GM18499 (cell line): ENCODE data around the gene LRRC45.

Experiments
- ATAC-seq: cut with Tn5 transposase; IDR thresholded peaks from one replicate; pipeline ENCODE4 v1.9.1; 2021; ENCODE audit warnings: moderate number of reproducible peaks; ENCODE audit not compliant: insufficient read depth, unreplicated experiment

LRRC45 gene

DNA sequence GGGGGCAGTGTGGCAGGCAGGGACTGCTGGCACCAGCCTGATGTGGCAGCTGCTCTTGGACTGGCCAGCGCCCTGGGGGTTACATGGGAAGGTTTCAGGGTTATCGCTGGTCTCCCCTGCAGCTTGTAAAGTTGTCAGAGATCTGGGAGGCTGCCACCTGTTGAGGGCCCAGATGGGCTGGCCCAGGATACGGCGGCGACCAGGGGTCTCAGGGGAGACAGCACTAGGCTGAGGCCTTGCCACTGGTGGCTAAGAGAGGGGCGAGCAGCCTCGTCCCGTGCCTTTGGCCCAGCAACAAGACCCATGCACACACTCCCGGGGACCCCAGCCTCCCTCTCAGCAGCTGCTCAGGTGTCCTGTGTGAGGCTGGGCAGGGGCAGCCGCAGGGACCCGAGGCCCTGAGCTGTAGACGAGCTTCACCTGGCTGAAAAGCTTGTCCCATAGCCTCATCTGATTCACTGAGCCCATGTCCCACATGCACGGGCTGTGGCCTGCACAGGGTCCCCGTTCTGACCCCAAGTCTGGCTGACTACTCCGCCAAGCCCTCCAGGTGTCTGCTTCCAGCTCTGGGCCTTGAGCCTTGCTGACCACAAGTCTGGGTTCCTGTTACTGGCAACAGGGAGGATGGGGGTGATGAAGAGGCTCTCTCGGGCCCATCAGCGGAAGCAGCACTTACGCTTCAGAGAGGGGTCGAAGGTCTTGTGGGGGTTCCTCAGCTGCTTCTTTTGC, 36.3 kb downstream of the LRRC45 start:
- ATAC-seq: no peak

GRCh38 chr17:82060001-82060380, 36.9 kb downstream of the LRRC45 start:
- ATAC-seq: no peak

GRCh38 chr17:82060614-82061013, 37.5 kb downstream of the LRRC45 start:
- no peak for ATAC-seq

GRCh38 chr17:82061047-82061925, 38.2 kb downstream of the LRRC45 start:
- ATAC-seq: no peak

- no peak for ATAC-seq
Observed at GRCh38 chr17:82062076-82062983, 39.2 kb downstream of the LRRC45 start.

GRCh38 chr17:82062984-82063368, 39.9 kb downstream of the LRRC45 start:
- ATAC-seq: no peak

GRCh38 chr17:82063424-82064415, 40.6 kb downstream of the LRRC45 start:
- no peak for ATAC-seq

DNA sequence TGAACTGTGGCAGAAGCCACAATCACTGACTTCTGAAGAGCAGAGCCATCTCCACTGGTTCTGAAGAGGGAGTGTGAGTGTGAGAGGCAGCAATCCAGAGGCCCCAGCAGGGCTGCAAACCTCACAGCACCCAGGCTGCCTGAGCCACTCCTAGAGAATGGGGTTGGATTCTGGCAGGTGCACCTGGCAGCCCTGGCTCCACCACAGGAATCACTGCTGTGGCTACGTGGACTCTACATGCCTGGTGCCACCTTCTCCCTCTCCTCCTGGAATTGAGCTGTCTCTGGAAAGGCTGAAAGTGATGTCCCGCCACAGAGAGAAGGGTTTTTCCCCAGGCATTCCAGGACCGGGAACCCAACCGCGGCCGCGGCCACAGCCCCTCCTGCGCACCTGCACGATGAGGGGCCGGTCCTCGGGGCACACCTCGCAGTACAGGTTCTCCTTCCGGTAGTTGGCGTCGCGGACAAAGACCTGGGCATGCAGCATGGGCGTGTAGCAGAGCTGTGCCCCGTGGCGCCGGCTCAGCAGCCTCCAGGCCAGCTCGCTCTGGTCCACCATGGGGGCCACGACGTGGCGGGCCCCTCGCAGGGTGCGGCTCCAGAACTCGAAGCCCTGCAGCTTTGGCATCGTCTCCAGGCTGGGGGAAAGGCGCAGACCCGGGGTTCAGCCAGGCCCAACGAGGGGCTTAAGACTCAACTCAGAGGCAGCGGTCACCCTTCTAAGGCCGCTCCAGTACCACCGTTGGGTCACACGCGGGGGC, 41.5 kb downstream of the LRRC45 start:
- ATAC-seq: no peak

DNA sequence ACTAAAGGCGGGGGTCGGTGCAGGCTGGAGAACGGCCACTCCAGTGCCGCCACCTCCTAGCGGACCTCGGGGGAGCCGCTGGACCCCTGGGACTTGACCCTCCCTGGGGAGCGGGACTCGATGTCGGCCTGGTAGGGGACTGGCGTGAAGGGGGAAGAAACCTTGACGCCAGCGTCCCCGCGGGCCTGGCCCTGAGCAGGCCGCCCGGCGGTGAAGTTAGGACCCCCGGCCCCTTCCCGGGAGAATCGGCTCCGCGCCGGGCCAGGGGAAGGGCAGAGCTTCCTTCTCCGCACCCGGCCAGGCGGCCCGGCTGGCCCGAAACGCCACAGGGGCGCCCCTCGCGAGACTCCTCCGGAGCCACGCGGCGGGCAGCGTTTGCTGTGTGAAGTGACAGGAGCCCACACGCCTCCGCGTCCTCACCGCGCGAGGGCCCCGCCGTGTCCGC, 42.1 kb downstream of the LRRC45 start:
- ATAC-seq: no peak

DNA sequence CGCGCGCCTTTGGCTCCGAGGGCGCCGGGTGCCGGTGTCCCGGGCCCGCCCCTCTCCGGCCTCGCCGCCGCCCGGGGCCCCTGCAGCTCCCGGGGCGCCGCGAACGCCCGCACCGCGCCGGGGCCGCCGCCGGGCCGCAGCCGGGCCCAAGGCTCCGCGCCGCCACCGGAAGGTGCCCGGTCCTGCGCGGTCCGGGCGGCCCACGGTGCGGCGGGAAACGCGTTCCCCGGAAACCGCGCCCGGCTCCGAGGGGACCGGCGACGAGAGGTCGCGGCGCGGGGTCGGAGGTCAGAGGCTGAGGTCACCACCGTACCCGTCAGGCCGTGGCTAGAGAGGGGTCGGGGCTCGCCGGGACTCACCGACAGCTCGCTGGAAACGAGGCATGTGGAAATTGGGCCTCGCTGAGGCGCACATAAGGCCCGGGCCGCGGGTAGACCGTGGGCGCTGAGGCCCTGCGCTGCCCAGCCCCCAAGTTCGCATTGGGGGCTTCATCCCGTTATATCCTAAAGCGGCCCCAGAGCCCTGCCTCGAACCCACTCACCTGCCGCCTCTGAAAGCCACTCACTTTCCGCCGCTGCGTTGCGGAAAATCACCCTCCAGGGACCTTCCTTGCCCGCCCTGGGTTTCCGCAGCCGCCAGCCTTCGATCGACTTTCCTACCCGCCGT, 42.7 kb downstream of the LRRC45 start, which contains the start of gene DUS1L:
DUS1L (minus strand) TSS at position 167 of the 666 bp plus-strand sequence. CDS start 745 bp downstream, outside the sequence.
- no peak for ATAC-seq

GRCh38 chr17:82070611-82071010, 47.5 kb downstream of the LRRC45 start:
- ATAC-seq: no peak

- ATAC-seq: no peak
Observed at GRCh38 chr17:82072827-82073226, 49.7 kb downstream of the LRRC45 start.

DNA sequence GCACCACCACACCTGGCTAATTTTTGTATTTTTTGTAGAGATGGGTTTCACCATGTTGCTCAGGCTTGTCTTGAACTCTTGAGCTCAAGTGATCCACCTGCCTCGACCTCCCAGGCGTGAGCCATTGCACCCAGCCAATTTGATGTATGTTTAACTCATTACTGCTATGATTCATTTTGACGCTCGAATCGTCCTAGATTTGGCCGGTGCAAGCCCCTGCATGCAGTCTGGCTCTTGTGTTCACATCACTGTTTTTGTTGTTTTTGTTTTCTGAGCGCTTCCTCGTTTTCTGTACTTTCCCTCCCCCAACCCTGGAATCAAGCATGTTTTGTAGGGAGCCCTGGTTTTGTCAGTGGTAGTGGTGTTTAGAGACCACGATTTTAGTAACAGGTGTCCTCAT, 50.3 kb downstream of the LRRC45 start:
- ATAC-seq: no peak

GRCh38 chr17:82076018-82076784, 53.1 kb downstream of the LRRC45 start:
- ATAC-seq: no peak

DNA sequence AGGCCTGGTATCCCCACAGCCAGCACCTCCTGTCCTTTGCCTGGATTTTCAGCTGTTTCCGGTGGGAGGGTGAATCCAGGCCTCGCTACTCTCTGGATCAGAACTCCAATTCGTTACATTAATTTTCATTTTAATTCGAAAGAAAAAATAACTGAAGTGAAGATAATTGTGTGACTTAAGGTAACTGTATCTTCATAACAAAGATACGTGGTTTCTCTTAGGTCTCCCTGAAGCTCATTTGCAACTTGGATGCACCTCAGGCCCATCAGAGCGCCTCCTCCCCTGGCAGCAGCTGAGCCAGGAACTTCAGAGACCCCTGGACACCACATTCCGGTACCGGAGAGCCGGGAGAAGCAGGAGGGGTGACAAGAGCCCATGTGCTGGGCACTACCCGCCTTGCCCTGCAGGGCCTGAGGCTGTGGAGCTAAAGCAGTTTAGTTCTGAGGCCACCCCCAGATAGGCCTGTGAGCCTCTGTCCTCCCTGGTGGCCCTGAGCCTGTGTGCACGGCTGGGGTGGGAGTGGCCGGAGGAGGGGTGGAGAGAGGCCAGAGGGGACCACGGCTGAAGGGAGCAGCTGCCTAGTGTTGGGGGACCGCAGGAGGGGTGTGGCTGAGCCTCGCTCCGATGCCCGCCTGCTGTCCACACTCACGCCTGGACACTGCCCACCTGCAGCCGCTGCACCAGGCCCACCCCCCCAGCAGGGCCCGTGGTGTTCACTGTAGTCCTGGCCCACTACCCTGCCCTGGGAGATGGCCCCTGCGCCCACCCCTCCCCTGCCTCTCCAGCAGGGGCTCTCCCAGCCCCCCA, 53.9 kb downstream of the LRRC45 start:
- no peak for ATAC-seq

DNA sequence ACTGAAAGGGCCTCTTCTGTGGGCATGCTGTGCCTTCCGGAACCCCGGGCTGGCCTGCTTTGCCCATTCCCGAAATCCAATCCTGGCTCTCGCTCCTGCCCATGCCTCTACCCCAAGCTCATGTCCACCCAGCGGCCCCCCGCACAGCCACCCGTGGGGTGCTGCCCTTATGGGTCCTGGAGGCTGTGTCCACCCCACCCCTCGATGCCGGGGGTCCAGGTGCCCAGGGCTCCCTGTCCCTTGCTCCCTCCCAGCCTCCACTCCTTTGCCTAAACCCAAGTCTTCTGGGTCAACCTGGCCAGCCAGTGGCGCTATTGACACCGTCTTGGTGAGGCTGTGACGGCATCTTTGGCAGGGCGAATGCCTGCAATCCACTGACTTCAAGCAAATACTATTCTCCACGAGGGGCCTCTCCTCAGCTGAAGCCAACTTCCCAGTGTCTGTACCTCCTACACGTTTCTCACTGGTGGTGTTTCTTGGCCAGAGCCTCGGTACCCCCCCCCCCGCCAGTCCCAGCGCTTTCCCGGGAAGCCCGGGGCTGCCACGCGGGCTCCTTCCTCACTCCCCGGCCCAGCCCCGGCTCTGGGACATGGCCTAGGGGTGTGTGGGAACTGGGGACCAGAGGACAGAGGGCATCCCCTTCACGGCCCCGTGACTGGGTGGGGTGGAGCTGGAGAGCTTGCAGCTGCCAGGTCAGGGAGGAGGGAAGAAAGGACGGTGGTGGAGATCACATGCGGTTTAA, 54.7 kb downstream of the LRRC45 start:
- ATAC-seq: no peak
